HEK293 (cell line): Measurements from ENCODE around the gene EDIL3.

Source experiments
- CTCF ChIA-PET: fragments of 350-600 bp; formaldehyde crosslinking; extraction: SDS; loops from one replicate; lab custom pipeline; 2021; ENCODE audit warnings: antibody characterized with exemption; lab: Yijun Ruan, JAX
- POLR2A ChIA-PET: fragments of 300-600 bp; formaldehyde crosslinking; extraction: SDS; loops from one replicate; lab custom pipeline; 2020; ENCODE audit warnings: antibody characterized with exemption, inconsistent platforms; lab: Yijun Ruan, JAX
- H3K27ac ChIP-seq: fragments of 200-500 bp; sonication (Bioruptor generic); 2 replicates; pipeline ENCODE4 v1.5.1; 2014; ENCODE audit warnings: low read depth, low read length, control low read depth, inconsistent platforms; ENCODE audit errors: extremely low read depth
- H3K36me3 ChIP-seq, 2 experiments: fragments of 200-500 bp in 1 of 2; sonication (Bioruptor generic) in 1 of 2; 1 replicate in 1 of 2; 2 replicates in 1 of 2; pipeline ENCODE4 v1.5.1; 2014 to 2017; ENCODE audit warnings: inconsistent platforms in 2 of 2, low read length in 2 of 2; ENCODE audit not compliant: control insufficient read depth in 2 of 2, insufficient read depth in 1 of 2
- H3K4me1 ChIP-seq: fragments of 200-500 bp; sonication (Bioruptor generic); 2 replicates; pipeline ENCODE4 v1.5.1; 2014; ENCODE audit warnings: mild to moderate bottlenecking, low read length, inconsistent platforms; ENCODE audit not compliant: control insufficient read depth, insufficient read depth
- H3K4me3 ChIP-seq: 2 replicates; pipeline ENCODE4 v1.5.1; 2011; ENCODE audit warnings: low read depth, mild to moderate bottlenecking, control low read depth, low read length, moderate library complexity
- H3K9me3 ChIP-seq: fragments of 200-500 bp; sonication (Bioruptor generic); 2 replicates; pipeline ENCODE4 v1.5.1; 2014; ENCODE audit warnings: low read depth, low read length, inconsistent platforms; ENCODE audit not compliant: control insufficient read depth, insufficient read depth
- CTCF ChIP-seq: fragments of 450-650 bp; formaldehyde crosslinking; IDR thresholded peaks from 2 replicates; pipeline ENCODE4 v1.5.1; 2016; ENCODE audit warnings: missing biosample characterization, missing genetic modification characterization
- EGR2 ChIP-seq: fragments of 450-650 bp; formaldehyde crosslinking; IDR thresholded peaks from 2 replicates; pipeline ENCODE4 v1.5.1; 2016; ENCODE audit warnings: low read depth, missing biosample characterization, missing genetic modification characterization
- GLI4 ChIP-seq: fragments of 450-650 bp; formaldehyde crosslinking; IDR thresholded peaks from 2 replicates; pipeline ENCODE4 v1.5.1; 2016; ENCODE audit warnings: missing biosample characterization, missing genetic modification characterization
- HOXC10 ChIP-seq: sonication (generic); formaldehyde crosslinking; IDR thresholded peaks from 2 replicates; pipeline ENCODE4 v1.8.1; 2023; ENCODE audit warnings: mild to moderate bottlenecking, missing genetic modification reagents
- MEIS1 ChIP-seq: sonication (generic); formaldehyde crosslinking; IDR thresholded peaks from 2 replicates; pipeline ENCODE4 v1.8.1; 2022; ENCODE audit warnings: missing genetic modification reagents, mild to moderate bottlenecking, borderline replicate concordance
- SP2 ChIP-seq: fragments of 450-650 bp; formaldehyde crosslinking; IDR thresholded peaks from 2 replicates; pipeline ENCODE4 v1.5.1; 2016; ENCODE audit warnings: missing biosample characterization, missing genetic modification characterization
- ZFHX2 ChIP-seq: fragments of 450-650 bp; formaldehyde crosslinking; conservative IDR thresholded peaks from 2 replicates; pipeline ENCODE4 v1.5.1; 2016; ENCODE audit warnings: missing biosample characterization, missing genetic modification characterization
- ZFP3 ChIP-seq: fragments of 450-650 bp; formaldehyde crosslinking; IDR thresholded peaks from 2 replicates; pipeline ENCODE4 v1.5.1; 2016; ENCODE audit warnings: low read depth, missing biosample characterization, missing genetic modification characterization
- ZNF121 ChIP-seq: fragments of 450-650 bp; formaldehyde crosslinking; IDR thresholded peaks from 2 replicates; pipeline ENCODE4 v1.5.1; 2016; ENCODE audit warnings: missing biosample characterization, missing genetic modification characterization
- ZNF341 ChIP-seq: fragments of 450-650 bp; formaldehyde crosslinking; IDR thresholded peaks from 2 replicates; pipeline ENCODE4; 2016; ENCODE audit warnings: low read depth, missing biosample characterization, missing genetic modification characterization
- ZNF423 ChIP-seq: fragments of 450-650 bp; formaldehyde crosslinking; IDR thresholded peaks from 2 replicates; pipeline ENCODE4 v1.5.1; 2016; ENCODE audit warnings: missing biosample characterization, missing genetic modification characterization
- ZNF433 ChIP-seq: fragments of 450-650 bp; formaldehyde crosslinking; IDR thresholded peaks from 2 replicates; pipeline ENCODE4 v1.5.1; 2016; ENCODE audit warnings: missing biosample characterization, missing genetic modification characterization, low read depth
- ZNF473 ChIP-seq: fragments of 450-650 bp; formaldehyde crosslinking; IDR thresholded peaks from 2 replicates; pipeline ENCODE4 v1.5.1; 2017; ENCODE audit warnings: missing biosample characterization, missing genetic modification characterization
- ZNF530 ChIP-seq: fragments of 450-650 bp; formaldehyde crosslinking; IDR thresholded peaks from 2 replicates; pipeline ENCODE4 v1.5.1; 2016; ENCODE audit warnings: low read depth, missing biosample characterization, missing genetic modification characterization
- ZNF610 ChIP-seq: fragments of 450-650 bp; formaldehyde crosslinking; IDR thresholded peaks from 2 replicates; pipeline ENCODE4 v1.5.1; 2016; ENCODE audit warnings: missing biosample characterization, missing genetic modification characterization, borderline replicate concordance
- ZNF654 ChIP-seq: fragments of 450-650 bp; formaldehyde crosslinking; IDR thresholded peaks from 2 replicates; pipeline ENCODE4 v1.5.1; 2016; ENCODE audit warnings: low read depth, missing biosample characterization, missing genetic modification characterization
- ZNF670 ChIP-seq: fragments of 450-650 bp; formaldehyde crosslinking; IDR thresholded peaks from 2 replicates; pipeline ENCODE4 v1.5.1; 2016; ENCODE audit warnings: missing biosample characterization, missing genetic modification characterization, low read depth
- ZNF704 ChIP-seq: fragments of 450-650 bp; formaldehyde crosslinking; IDR thresholded peaks from 2 replicates; pipeline ENCODE4 v1.5.1; 2016; ENCODE audit warnings: missing biosample characterization, missing genetic modification characterization
- TF ChIP-seq, protein P1 (sequence below): fragments of 450-650 bp; formaldehyde crosslinking; conservative IDR thresholded peaks from 2 replicates; pipeline ENCODE4 v1.5.1; 2016; ENCODE audit warnings: low read depth, missing biosample characterization, missing genetic modification characterization
- TF ChIP-seq, protein P2 (sequence below): fragments of 450-650 bp; formaldehyde crosslinking; IDR thresholded peaks from 2 replicates; pipeline ENCODE4 v1.5.1; 2016; ENCODE audit warnings: missing biosample characterization, missing genetic modification characterization

EDIL3 gene

DNA sequence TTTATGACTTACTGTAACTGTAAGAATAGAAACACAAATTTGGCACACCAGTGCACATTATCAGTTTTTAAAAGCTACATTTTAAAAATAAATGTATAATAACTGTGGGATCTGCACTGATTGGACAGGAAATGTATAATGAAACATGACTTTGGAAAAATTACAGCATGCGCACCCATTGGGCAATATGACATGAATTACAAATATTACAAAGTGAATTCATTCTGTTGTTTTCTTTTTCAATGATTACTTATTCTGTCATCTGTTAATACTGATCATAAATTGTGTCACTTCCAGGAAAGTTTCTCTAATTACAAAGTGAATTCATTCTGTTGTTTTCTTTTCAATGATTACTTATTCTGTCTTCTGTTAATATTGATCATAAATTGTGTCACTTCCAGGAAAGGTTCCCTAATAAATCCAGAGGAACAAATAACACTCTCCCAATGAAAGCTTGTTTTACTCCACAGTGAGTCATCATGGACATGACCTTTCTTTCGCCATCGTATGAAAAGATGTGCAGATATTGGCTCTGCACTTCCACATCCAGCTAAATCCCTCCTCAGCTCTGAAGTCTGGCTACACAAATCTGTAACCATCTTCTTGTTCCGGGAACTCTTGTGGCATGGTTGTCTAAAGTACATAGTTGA is 367.0 kb downstream of the EDIL3 start (continued):
- TF ChIP-seq ZNF433 (tag by site-specific recombination) = no peak

- Histone ChIP-seq H3K36me3 (no peaks in the 10 kb centered on the region), H3K4me1 (no peaks in the 10 kb centered on the region), H3K9me3 (no peaks in the 10 kb centered on the region), H3K4me3 (no peak overlapping the region), H3K27ac (no peak overlapping the region)
- TF ChIP-seq EGR2 (tag by site-specific recombination) = no peak
- TF ChIP-seq ZNF121 (tag by site-specific recombination) = no peak
- TF ChIP-seq, protein P1, sequence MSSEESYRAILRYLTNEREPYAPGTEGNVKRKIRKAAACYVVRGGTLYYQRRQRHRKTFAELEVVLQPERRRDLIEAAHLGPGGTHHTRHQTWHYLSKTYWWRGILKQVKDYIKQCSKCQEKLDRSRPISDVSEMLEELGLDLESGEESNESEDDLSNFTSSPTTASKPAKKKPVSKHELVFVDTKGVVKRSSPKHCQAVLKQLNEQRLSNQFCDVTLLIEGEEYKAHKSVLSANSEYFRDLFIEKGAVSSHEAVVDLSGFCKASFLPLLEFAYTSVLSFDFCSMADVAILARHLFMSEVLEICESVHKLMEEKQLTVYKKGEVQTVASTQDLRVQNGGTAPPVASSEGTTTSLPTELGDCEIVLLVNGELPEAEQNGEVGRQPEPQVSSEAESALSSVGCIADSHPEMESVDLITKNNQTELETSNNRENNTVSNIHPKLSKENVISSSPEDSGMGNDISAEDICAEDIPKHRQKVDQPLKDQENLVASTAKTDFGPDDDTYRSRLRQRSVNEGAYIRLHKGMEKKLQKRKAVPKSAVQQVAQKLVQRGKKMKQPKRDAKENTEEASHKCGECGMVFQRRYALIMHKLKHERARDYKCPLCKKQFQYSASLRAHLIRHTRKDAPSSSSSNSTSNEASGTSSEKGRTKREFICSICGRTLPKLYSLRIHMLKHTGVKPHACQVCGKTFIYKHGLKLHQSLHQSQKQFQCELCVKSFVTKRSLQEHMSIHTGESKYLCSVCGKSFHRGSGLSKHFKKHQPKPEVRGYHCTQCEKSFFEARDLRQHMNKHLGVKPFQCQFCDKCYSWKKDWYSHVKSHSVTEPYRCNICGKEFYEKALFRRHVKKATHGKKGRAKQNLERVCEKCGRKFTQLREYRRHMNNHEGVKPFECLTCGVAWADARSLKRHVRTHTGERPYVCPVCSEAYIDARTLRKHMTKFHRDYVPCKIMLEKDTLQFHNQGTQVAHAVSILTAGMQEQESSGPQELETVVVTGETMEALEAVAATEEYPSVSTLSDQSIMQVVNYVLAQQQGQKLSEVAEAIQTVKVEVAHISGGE = no peak
- TF ChIP-seq ZNF530 (tag by site-specific recombination) = no peak
- no peak for TF ChIP-seq HOXC10 (CRISPR knock-in tag)
- no peak for TF ChIP-seq ZNF704 (tag by site-specific recombination)
- no peak for TF ChIP-seq ZFHX2 (tag by site-specific recombination)
- no peak for TF ChIP-seq GLI4
- TF ChIP-seq, protein P2, sequence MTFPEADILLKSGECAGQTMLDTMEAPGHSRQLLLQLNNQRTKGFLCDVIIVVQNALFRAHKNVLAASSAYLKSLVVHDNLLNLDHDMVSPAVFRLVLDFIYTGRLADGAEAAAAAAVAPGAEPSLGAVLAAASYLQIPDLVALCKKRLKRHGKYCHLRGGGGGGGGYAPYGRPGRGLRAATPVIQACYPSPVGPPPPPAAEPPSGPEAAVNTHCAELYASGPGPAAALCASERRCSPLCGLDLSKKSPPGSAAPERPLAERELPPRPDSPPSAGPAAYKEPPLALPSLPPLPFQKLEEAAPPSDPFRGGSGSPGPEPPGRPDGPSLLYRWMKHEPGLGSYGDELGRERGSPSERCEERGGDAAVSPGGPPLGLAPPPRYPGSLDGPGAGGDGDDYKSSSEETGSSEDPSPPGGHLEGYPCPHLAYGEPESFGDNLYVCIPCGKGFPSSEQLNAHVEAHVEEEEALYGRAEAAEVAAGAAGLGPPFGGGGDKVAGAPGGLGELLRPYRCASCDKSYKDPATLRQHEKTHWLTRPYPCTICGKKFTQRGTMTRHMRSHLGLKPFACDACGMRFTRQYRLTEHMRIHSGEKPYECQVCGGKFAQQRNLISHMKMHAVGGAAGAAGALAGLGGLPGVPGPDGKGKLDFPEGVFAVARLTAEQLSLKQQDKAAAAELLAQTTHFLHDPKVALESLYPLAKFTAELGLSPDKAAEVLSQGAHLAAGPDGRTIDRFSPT = no peak
- TF ChIP-seq ZNF610 (tag by site-specific recombination) = no peak
- TF ChIP-seq SP2 (tag by site-specific recombination) = no peak
- TF ChIP-seq MEIS1 (CRISPR knock-in tag) = no peak
- no peak for TF ChIP-seq CTCF (tag by site-specific recombination)
- no peak for TF ChIP-seq ZNF654
- TF ChIP-seq ZNF341 (tag by site-specific recombination) = no peak
- TF ChIP-seq ZNF473 (tag by site-specific recombination) = no peak
- no peak for TF ChIP-seq ZNF423
- no peak for TF ChIP-seq ZNF670
- TF ChIP-seq ZFP3 (tag by site-specific recombination) = no peak
- POLR2A ChIA-PET = no interaction called here
- CTCF ChIA-PET = interaction anchor here (0.9 kb wide), 1 partner anchor 88 kb away, joined by 3 read pairs; no protein-coding TSS in a partner anchor
Observed at GRCh38 chr5:84016085-84016484, 368.6 kb downstream of the EDIL3 start.
